Measurements from ENCODE around the gene DFFB.

DFFB gene

DNA sequence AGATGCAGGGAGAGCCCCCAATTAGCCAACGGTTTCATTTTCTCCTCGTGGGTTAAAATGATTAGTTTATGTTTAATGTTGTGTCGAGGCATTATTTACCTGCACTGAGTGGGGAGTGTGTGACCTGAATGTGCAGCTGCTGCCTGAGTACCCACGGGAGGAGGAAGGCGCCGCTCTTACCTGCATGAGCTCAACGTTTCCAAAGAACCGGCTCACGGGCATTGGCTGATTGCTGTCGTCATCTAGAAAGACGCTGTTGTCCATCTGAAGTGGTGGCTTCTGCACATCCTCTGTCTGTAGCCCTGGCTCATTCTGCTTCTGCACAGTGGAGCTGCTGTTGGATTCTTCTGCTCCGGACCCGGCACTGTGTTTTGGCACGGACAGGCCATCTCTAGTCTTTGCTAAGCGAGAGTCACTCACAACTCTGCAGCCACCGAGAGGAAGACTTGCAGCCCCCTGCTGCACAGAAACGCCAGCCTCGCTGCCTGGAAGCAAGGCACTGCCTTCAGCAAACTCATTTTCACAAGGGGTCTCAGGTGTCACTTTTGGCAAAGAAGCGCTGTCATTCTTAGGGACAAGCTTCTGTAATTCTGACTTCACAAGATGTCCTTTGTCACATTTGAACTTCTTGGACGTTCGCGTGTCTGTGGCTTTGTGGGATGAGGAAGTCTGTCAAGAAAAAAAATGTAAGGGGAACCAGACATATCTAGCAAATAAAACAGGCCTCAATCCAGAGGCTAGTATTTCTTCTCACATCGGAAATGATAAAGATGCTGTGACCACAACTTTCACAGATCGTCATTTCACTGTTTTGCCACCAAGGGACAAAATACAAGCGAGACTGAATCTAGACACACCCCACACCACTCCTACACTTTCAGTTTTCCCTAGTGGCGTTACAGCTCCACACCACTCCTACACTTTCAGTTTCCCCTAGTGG is 33.4 kb downstream of the DFFB start:
- no peaks in the 10 kb centered on the region for H3K9me3 ChIP-seq (ENCODE audit: control insufficient read depth, insufficient read depth, low read depth, low read length)
- ChIA-PET CTCF (no interaction called here), POLR2A (no interaction called here)
- H3K36me3 ChIP-seq (ENCODE audit: control insufficient read depth in 2 of 2, insufficient read depth in 1 of 2, low read length in 2 of 2) = peaks cover 19 to 75% of the 10 kb centered on the region in 2 experiments
- no peak overlapping the region for H3K27ac ChIP-seq (ENCODE audit: extremely low read depth, low read depth, low read length)
- no peak for TF ChIP-seq ZNF701 (tag by site-specific recombination; IDR thresholded peaks at IDR 0.05)
- TF ChIP-seq ZNF473 (tag by site-specific recombination; IDR thresholded peaks at IDR 0.05) = no peak
- no peak for TF ChIP-seq ZNF266 (tag by site-specific recombination; IDR thresholded peaks at IDR 0.05; ENCODE audit: low read depth)
- no peak for TF ChIP-seq ZNF433 (tag by site-specific recombination; IDR thresholded peaks at IDR 0.05; ENCODE audit: low read depth)
- TF ChIP-seq SALL2 (tag by site-specific recombination; IDR thresholded peaks at IDR 0.05; ENCODE audit: borderline replicate concordance) = no peak
- no peak for TF ChIP-seq ZNF670 (tag by site-specific recombination; IDR thresholded peaks at IDR 0.05; ENCODE audit: low read depth)
- no peak for TF ChIP-seq ZNF404 (tag by site-specific recombination; IDR thresholded peaks at IDR 0.05)
- TF ChIP-seq ZNF19 (tag by site-specific recombination; IDR thresholded peaks at IDR 0.05; ENCODE audit: low read depth) = no peak
- no peaks in the 10 kb centered on the region for H3K4me1 ChIP-seq (ENCODE audit: control insufficient read depth, insufficient read depth, low read length)
- no peak overlapping the region for H3K4me3 ChIP-seq (ENCODE audit: low read depth, low read length)

DNA sequence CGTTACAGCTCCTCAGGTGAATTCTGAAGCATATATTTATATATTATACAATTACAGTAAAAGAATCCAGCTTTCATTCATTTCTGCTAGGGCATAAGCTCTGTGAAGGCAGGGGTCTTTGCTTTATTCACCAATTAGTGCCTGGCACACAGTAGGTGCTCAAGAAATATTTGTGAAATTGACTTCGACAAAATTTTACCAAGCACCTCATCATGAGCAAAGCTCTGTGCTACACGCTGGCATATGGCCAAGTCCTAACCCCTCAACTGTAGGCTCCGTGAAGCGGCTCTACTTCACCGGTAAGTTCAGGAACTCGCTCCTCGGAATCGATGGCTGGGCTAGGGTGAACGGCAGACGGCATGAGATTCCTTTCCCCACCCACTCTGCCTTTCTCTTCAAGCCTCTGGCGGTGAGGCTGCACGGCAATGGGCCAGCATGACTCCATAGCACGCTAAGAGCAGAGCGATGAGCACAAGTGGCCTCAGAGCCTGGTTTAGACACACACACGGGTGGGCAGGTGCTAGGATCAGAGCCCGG is 34.1 kb downstream of the DFFB start:
- CTCF ChIA-PET = interaction anchor here (0.6 kb wide), 1 partner anchor 16 kb away, joined by 3 read pairs; no protein-coding TSS in a partner anchor
- TF ChIP-seq, protein P1, sequence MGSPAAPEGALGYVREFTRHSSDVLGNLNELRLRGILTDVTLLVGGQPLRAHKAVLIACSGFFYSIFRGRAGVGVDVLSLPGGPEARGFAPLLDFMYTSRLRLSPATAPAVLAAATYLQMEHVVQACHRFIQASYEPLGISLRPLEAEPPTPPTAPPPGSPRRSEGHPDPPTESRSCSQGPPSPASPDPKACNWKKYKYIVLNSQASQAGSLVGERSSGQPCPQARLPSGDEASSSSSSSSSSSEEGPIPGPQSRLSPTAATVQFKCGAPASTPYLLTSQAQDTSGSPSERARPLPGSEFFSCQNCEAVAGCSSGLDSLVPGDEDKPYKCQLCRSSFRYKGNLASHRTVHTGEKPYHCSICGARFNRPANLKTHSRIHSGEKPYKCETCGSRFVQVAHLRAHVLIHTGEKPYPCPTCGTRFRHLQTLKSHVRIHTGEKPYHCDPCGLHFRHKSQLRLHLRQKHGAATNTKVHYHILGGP (tag by site-specific recombination; IDR thresholded peaks at IDR 0.05) = no peak
- TF ChIP-seq SP3 (tag by site-specific recombination; IDR thresholded peaks at IDR 0.05) = no peak
- TF ChIP-seq ZFP41 (tag by site-specific recombination; IDR thresholded peaks at IDR 0.05; ENCODE audit: borderline replicate concordance) = no peak
- no peak for TF ChIP-seq IKZF3 (tag by site-specific recombination; IDR thresholded peaks at IDR 0.05)
- TF ChIP-seq ZNF792 (tag by site-specific recombination; IDR thresholded peaks at IDR 0.05) = no peak
- no peak for TF ChIP-seq ZNF426 (tag by site-specific recombination; IDR thresholded peaks at IDR 0.05)
- TF ChIP-seq, protein P2, sequence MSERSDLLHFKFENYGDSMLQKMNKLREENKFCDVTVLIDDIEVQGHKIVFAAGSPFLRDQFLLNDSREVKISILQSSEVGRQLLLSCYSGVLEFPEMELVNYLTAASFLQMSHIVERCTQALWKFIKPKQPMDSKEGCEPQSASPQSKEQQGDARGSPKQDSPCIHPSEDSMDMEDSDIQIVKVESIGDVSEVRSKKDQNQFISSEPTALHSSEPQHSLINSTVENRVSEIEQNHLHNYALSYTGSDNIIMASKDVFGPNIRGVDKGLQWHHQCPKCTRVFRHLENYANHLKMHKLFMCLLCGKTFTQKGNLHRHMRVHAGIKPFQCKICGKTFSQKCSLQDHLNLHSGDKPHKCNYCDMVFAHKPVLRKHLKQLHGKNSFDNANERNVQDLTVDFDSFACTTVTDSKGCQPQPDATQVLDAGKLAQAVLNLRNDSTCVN (tag by site-specific recombination; optimal IDR thresholded peaks at IDR 0.05) = no peak
- TF ChIP-seq ZNF248 (tag by site-specific recombination; IDR thresholded peaks at IDR 0.05) = no peak
- POLR2A ChIA-PET = no interaction called here
- no peaks in the 10 kb centered on the region for H3K4me1 ChIP-seq (ENCODE audit: control insufficient read depth, insufficient read depth, low read length)
- H3K9me3 ChIP-seq (ENCODE audit: control insufficient read depth, insufficient read depth, low read depth, low read length) = no peaks in the 10 kb centered on the region
- H3K27ac ChIP-seq (ENCODE audit: extremely low read depth, low read depth, low read length) = no peak overlapping the region
- H3K4me3 ChIP-seq (ENCODE audit: low read depth, low read length) = no peak overlapping the region
- H3K36me3 ChIP-seq (ENCODE audit: control insufficient read depth in 2 of 2, insufficient read depth in 1 of 2, low read length in 2 of 2) = peaks cover 19 to 75% of the 10 kb centered on the region in 2 experiments

DNA sequence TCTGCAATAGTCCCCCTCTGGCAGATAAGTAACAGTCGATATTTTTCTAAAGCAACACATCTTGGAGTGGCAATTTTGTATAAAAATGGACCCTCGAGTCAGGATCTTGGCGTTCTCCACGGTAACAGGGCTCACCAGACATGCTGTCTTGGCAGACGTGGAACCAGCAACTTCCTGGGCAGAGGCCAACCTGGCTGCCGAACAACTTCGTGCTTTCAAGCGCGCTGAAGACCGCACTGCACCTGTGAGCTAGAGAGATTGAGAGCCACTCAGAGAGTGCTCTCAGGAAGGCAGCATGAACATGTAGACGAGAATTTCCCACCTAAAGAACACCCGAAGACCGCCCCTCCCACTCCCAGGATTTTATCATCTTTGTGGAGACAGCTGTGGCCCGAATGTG is 35.5 kb downstream of the DFFB start:
- H3K4me3 ChIP-seq (ENCODE audit: low read depth, low read length) = no peak overlapping the region
- H3K27ac ChIP-seq (ENCODE audit: extremely low read depth, low read depth, low read length) = no peak overlapping the region
- POLR2A ChIA-PET = no interaction called here
- no peaks in the 10 kb centered on the region for H3K4me1 ChIP-seq (ENCODE audit: control insufficient read depth, insufficient read depth, low read length)
- no peaks in the 10 kb centered on the region for H3K9me3 ChIP-seq (ENCODE audit: control insufficient read depth, insufficient read depth, low read depth, low read length)
- H3K36me3 ChIP-seq (ENCODE audit: control insufficient read depth in 2 of 2, insufficient read depth in 1 of 2, low read length in 2 of 2) = peaks cover 19 to 71% of the 10 kb centered on the region in 2 experiments
- CTCF ChIA-PET = no interaction called here
- TF ChIP-seq ZNF792 (tag by site-specific recombination; IDR thresholded peaks at IDR 0.05) = no peak
- no peak for TF ChIP-seq ZFP41 (tag by site-specific recombination; IDR thresholded peaks at IDR 0.05; ENCODE audit: borderline replicate concordance)
- TF ChIP-seq SCRT1 (tag by site-specific recombination; IDR thresholded peaks at IDR 0.05; ENCODE audit: borderline replicate concordance) = no peak
- TF ChIP-seq ZNF2 (tag by site-specific recombination; IDR thresholded peaks at IDR 0.05) = no peak
- TF ChIP-seq ZNF274 (IDR thresholded peaks at IDR 0.05; ENCODE audit: low read length) = no peak
- no peak for TF ChIP-seq ZNF274 (tag by site-specific recombination; IDR thresholded peaks at IDR 0.05; ENCODE audit: borderline replicate concordance)
- TF ChIP-seq ZNF24 (tag by site-specific recombination; IDR thresholded peaks at IDR 0.05) = no peak
- TF ChIP-seq ZBTB48 (tag by site-specific recombination; IDR thresholded peaks at IDR 0.05) = no peak
- TF ChIP-seq ZFP37 (tag by site-specific recombination; IDR thresholded peaks at IDR 0.05) = no peak
- no peak for TF ChIP-seq ZFP69B (tag by site-specific recombination; IDR thresholded peaks at IDR 0.05)
- TF ChIP-seq, protein P3, sequence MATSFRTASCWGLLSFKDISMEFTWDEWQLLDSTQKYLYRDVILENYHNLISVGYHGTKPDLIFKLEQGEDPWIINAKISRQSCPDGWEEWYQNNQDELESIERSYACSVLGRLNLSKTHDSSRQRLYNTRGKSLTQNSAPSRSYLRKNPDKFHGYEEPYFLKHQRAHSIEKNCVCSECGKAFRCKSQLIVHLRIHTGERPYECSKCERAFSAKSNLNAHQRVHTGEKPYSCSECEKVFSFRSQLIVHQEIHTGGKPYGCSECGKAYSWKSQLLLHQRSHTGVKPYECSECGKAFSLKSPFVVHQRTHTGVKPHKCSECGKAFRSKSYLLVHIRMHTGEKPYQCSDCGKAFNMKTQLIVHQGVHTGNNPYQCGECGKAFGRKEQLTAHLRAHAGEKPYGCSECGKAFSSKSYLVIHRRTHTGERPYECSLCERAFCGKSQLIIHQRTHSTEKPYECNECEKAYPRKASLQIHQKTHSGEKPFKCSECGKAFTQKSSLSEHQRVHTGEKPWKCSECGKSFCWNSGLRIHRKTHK (tag by site-specific recombination; IDR thresholded peaks at IDR 0.05) = no peak
- no peak for TF ChIP-seq REPIN1 (tag by site-specific recombination; IDR thresholded peaks at IDR 0.05; ENCODE audit: low read depth)
- TF ChIP-seq ZNF514 (tag by site-specific recombination; IDR thresholded peaks at IDR 0.05) = no peak

Measured in HEK293 (cell line).